ENCODE data around the gene SYNGR2.
"Not testable (repeated sequence)": the region's sequence is repeated elsewhere in the genome, so short reads cannot be mapped to it uniquely, and the experiment has no call there.

Gene SYNGR2

DNA sequence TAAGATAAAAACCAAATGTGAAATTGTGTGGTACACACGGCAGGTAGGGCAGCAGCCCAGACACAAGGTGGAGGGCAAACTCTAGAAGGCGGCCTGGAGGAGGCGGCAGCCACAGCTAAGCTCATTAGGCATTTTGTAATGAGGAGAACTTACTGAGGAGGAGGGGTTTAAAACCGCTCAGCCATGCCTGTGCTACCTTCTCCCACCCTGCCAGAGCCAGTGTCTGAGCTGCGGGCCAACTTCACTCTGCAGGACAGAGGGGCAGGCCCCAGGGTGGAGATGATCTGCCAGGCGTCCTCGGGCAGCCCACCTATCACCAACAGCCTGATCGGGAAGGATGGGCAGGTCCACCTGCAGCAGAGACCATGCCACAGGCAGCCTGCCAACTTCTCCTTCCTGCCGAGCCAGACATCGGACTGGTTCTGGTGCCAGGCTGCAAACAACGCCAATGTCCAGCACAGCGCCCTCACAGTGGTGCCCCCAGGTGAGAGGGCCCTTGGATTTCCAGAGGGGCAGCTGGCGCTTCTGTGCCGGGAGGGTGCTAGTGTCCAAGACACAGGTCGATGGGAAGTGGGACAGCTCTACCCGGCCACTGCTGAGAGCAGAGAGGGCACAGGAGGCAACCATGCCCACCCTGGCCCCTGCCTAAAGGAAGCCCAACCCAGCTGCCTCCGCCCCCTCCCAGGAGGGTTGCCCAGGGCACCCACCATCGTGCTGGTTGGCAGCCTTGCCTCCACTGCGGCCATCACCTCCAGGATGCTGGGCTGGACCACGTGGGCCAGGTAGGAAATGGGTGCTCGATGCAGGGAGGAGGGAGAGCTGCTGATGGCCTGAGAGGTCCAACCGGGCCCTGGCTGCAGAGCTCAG lies 4.3 kb upstream of the SYNGR2 start:
- Histone ChIP-seq H3K4me3 (ENCODE audit: insufficient read depth, low read depth, low read length) (no peak overlapping the region), H3K36me3 (ENCODE audit: control insufficient read depth, insufficient read depth, low read length) (no peaks in the 10 kb centered on the region), H3K9me3 (ENCODE audit: control insufficient read depth, low read length) (no peaks in the 10 kb centered on the region), H3K27ac (ENCODE audit: insufficient read depth, low read depth, low read length, poor library complexity, severe bottlenecking) (no peak overlapping the region), H3K4me1 (ENCODE audit: control insufficient read depth, insufficient read depth, low read length) (peaks cover 2% of the 10 kb centered on the region), H3K27me3 (ENCODE audit: control insufficient read depth, insufficient read depth, low read length, poor library complexity, severe bottlenecking) (peaks cover 4% of the 10 kb centered on the region)
- WGBS, 2 experiments: 89 to 91% methylated on average over 22 of the region's 22 CpGs

GRCh38 chr17:78164748-78165607 lies 3.4 kb upstream of the SYNGR2 start:
- Histone ChIP-seq H3K4me1 (ENCODE audit: control insufficient read depth, insufficient read depth, low read length) (peaks cover 6% of the 10 kb centered on the region), H3K4me3 (ENCODE audit: insufficient read depth, low read depth, low read length) (no peak overlapping the region), H3K36me3 (ENCODE audit: control insufficient read depth, insufficient read depth, low read length) (no peaks in the 10 kb centered on the region), H3K27ac (ENCODE audit: insufficient read depth, low read depth, low read length, poor library complexity, severe bottlenecking) (no peak overlapping the region), H3K9me3 (ENCODE audit: control insufficient read depth, low read length) (no peaks in the 10 kb centered on the region), H3K27me3 (ENCODE audit: control insufficient read depth, insufficient read depth, low read length, poor library complexity, severe bottlenecking) (peaks cover 4% of the 10 kb centered on the region)
- 91 to 95% methylated on average over 16 of the region's 16 CpGs for WGBS, 2 experiments

- Histone ChIP-seq H3K27ac (ENCODE audit: insufficient read depth, low read depth, low read length, poor library complexity, severe bottlenecking) (no peak overlapping the region), H3K4me3 (ENCODE audit: insufficient read depth, low read depth, low read length) (no peak overlapping the region), H3K36me3 (ENCODE audit: control insufficient read depth, insufficient read depth, low read length) (no peaks in the 10 kb centered on the region), H3K27me3 (ENCODE audit: control insufficient read depth, insufficient read depth, low read length, poor library complexity, severe bottlenecking) (peaks cover 4% of the 10 kb centered on the region), H3K4me1 (ENCODE audit: control insufficient read depth, insufficient read depth, low read length) (peaks cover 6% of the 10 kb centered on the region), H3K9me3 (ENCODE audit: control insufficient read depth, low read length) (no peaks in the 10 kb centered on the region)
- WGBS, 2 experiments: 67 to 71% methylated on average over 6 of the region's 6 CpGs
Measured at GRCh38 chr17:78166416-78166815, 2.0 kb upstream of the SYNGR2 start.

GRCh38 chr17:78168903-78169793 lies 767 bp downstream of the SYNGR2 start:
- Histone ChIP-seq H3K9me3 (ENCODE audit: control insufficient read depth, low read length) (no peaks in the 10 kb centered on the region), H3K36me3 (ENCODE audit: control insufficient read depth, insufficient read depth, low read length) (peaks cover 5% of the 10 kb centered on the region), H3K4me3 (ENCODE audit: insufficient read depth, low read depth, low read length) (peak overlapping the region; percentile 62), H3K4me1 (ENCODE audit: control insufficient read depth, insufficient read depth, low read length) (peaks cover 17% of the 10 kb centered on the region), H3K27ac (ENCODE audit: insufficient read depth, low read depth, low read length, poor library complexity, severe bottlenecking) (no peak overlapping the region), H3K27me3 (ENCODE audit: control insufficient read depth, insufficient read depth, low read length, poor library complexity, severe bottlenecking) (peaks cover 4% of the 10 kb centered on the region)
- 11 to 13% methylated on average over 38 of the region's 38 CpGs for WGBS, 2 experiments

DNA sequence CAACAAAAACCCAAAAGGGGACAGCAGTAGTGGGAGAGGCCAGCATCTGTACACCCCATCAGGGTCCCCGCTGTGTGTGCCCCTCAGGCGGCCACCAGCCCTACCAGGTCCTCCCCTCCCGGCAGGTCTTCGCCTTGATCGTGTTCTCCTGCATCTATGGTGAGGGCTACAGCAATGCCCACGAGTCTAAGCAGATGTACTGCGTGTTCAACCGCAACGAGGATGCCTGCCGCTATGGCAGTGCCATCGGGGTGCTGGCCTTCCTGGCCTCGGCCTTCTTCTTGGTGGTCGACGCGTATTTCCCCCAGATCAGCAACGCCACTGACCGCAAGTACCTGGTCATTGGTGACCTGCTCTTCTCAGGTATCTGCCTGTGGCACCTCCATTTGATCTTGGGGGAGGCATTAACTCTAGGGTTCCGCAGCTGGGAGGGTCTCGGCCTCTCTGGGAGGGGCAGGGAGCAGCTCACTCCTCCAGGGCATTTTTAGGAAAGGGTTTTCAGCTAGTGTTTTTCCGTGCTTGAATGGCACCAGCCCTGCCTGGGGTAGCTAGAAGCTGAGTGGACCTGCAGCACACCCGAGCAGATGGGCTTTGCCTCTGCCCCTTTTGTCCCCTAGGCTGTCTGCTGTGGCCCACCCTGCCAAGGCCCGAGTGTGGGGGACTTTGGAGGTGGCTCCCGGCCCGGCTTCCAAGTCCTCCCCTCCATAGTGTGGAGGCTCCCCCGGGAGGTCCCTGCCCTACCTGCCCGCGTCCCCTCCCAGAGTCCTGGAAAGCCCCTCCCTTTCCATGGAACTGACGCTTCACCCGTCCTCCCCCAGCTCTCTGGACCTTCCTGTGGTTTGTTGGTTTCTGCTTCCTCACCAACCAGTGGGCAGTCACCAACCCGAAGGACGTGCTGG lies 2.6 kb downstream of the SYNGR2 start:
- Histone ChIP-seq H3K27me3 (ENCODE audit: control insufficient read depth, insufficient read depth, low read length, poor library complexity, severe bottlenecking) (peaks cover 4% of the 10 kb centered on the region), H3K36me3 (ENCODE audit: control insufficient read depth, insufficient read depth, low read length) (peaks cover 7% of the 10 kb centered on the region), H3K27ac (ENCODE audit: insufficient read depth, low read depth, low read length, poor library complexity, severe bottlenecking) (no peak overlapping the region), H3K4me3 (ENCODE audit: insufficient read depth, low read depth, low read length) (no peak overlapping the region), H3K9me3 (ENCODE audit: control insufficient read depth, low read length) (no peaks in the 10 kb centered on the region), H3K4me1 (ENCODE audit: control insufficient read depth, insufficient read depth, low read length) (peaks cover 17% of the 10 kb centered on the region)
- 91 to 92% methylated on average over 31 of the region's 31 CpGs for WGBS, 2 experiments

DNA sequence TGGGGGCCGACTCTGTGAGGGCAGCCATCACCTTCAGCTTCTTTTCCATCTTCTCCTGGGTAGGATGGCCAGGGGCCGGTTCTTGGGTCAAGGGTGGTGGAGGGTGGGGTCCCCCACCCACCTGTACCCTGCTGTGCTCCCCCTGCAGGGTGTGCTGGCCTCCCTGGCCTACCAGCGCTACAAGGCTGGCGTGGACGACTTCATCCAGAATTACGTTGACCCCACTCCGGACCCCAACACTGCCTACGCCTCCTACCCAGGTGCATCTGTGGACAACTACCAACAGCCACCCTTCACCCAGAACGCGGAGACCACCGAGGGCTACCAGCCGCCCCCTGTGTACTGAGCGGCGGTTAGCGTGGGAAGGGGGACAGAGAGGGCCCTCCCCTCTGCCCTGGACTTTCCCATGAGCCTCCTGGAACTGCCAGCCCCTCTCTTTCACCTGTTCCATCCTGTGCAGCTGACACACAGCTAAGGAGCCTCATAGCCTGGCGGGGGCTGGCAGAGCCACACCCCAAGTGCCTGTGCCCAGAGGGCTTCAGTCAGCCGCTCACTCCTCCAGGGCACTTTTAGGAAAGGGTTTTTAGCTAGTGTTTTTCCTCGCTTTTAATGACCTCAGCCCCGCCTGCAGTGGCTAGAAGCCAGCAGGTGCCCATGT lies 3.3 kb downstream of the SYNGR2 start:
- H3K36me3 ChIP-seq (ENCODE audit: control insufficient read depth, insufficient read depth, low read length); H3K9me3 ChIP-seq (ENCODE audit: control insufficient read depth, low read length); H3K27me3 ChIP-seq (ENCODE audit: control insufficient read depth, insufficient read depth, low read length, poor library complexity, severe bottlenecking); H3K4me3 ChIP-seq (ENCODE audit: insufficient read depth, low read depth, low read length); H3K27ac ChIP-seq (ENCODE audit: insufficient read depth, low read depth, low read length, poor library complexity, severe bottlenecking): not testable (repeated sequence)
- peaks cover 17% of the 10 kb centered on the region for H3K4me1 ChIP-seq (ENCODE audit: control insufficient read depth, insufficient read depth, low read length)
- 91% methylated on average over 19 of the region's 19 CpGs for WGBS, 2 experiments

- no peak overlapping the region for H3K27ac ChIP-seq (ENCODE audit: insufficient read depth, low read depth, low read length, poor library complexity, severe bottlenecking)
- 65 to 67% methylated on average over 19 of the region's 19 CpGs for WGBS, 2 experiments
- H3K9me3 ChIP-seq (ENCODE audit: control insufficient read depth, low read length): no peaks in the 10 kb centered on the region
- peaks cover 17% of the 10 kb centered on the region for H3K4me1 ChIP-seq (ENCODE audit: control insufficient read depth, insufficient read depth, low read length)
- no peak overlapping the region for H3K4me3 ChIP-seq (ENCODE audit: insufficient read depth, low read depth, low read length)
- H3K36me3 ChIP-seq (ENCODE audit: control insufficient read depth, insufficient read depth, low read length): peaks cover 7% of the 10 kb centered on the region
- H3K27me3 ChIP-seq (ENCODE audit: control insufficient read depth, insufficient read depth, low read length, poor library complexity, severe bottlenecking): peaks cover 4% of the 10 kb centered on the region
Measured at GRCh38 chr17:78172249-78173051, 4.1 kb downstream of the SYNGR2 start.

- peaks cover 9% of the 10 kb centered on the region for H3K36me3 ChIP-seq (ENCODE audit: control insufficient read depth, insufficient read depth, low read length)
- no peak overlapping the region for H3K4me3 ChIP-seq (ENCODE audit: insufficient read depth, low read depth, low read length)
- 90 to 93% methylated on average over 11 of the region's 11 CpGs for WGBS, 2 experiments
- H3K4me1 ChIP-seq (ENCODE audit: control insufficient read depth, insufficient read depth, low read length): peaks cover 17% of the 10 kb centered on the region
- H3K9me3 ChIP-seq (ENCODE audit: control insufficient read depth, low read length): no peaks in the 10 kb centered on the region
- H3K27me3 ChIP-seq (ENCODE audit: control insufficient read depth, insufficient read depth, low read length, poor library complexity, severe bottlenecking): peaks cover 4% of the 10 kb centered on the region
- H3K27ac ChIP-seq (ENCODE audit: insufficient read depth, low read depth, low read length, poor library complexity, severe bottlenecking): no peak overlapping the region
Measured at GRCh38 chr17:78173097-78173715, 4.8 kb downstream of the SYNGR2 start.

Data from ectodermal cell (in vitro differentiated cells).